Ishikawa (cell line): ENCODE results near the gene RIPPLY1.

Experiments
- CREB1 ChIP-seq: IDR thresholded peaks from 2 replicates; pipeline ENCODE4 v1.6.1; 2012; ENCODE audit warnings: low read depth
- EGR1 ChIP-seq: IDR thresholded peaks from 2 replicates; pipeline ENCODE4 v1.6.1; 2012
- EP300 ChIP-seq: IDR thresholded peaks from 2 replicates; pipeline ENCODE4 v1.6.1; 2012; ENCODE audit warnings: borderline replicate concordance
- FOXM1 ChIP-seq: IDR thresholded peaks from 2 replicates; pipeline ENCODE4 v1.6.1; 2012; ENCODE audit warnings: low read depth, borderline replicate concordance
- MAX ChIP-seq: IDR thresholded peaks from 2 replicates; pipeline ENCODE4 v1.6.1; 2012
- NFIC ChIP-seq: IDR thresholded peaks from 2 replicates; pipeline ENCODE4 v1.6.1; 2012
- RAD21 ChIP-seq: IDR thresholded peaks from 2 replicates; pipeline ENCODE4 v1.6.1; 2012; ENCODE audit warnings: low read depth
- TAF1 ChIP-seq: IDR thresholded peaks from 2 replicates; pipeline ENCODE4 v1.6.1; 2012; ENCODE audit warnings: low read depth, mild to moderate bottlenecking
- TEAD4 ChIP-seq: IDR thresholded peaks from 2 replicates; pipeline ENCODE4 v1.6.1; 2012
- YY1 ChIP-seq: IDR thresholded peaks from 2 replicates; pipeline ENCODE4 v1.6.1; 2012; ENCODE audit warnings: low read depth
- ZBTB7A ChIP-seq: IDR thresholded peaks from 2 replicates; pipeline ENCODE4 v1.6.1; 2012; ENCODE audit warnings: low read depth
- TF ChIP-seq, protein P1 (sequence below): IDR thresholded peaks from 2 replicates; pipeline ENCODE4 v1.6.1; 2012; ENCODE audit warnings: low read depth, mild to moderate bottlenecking

- TF ChIP-seq TAF1 (no peak), YY1 (no peak), EP300 (no peak), TEAD4 (no peak), RAD21 (no peak), CREB1 (no peak), ZBTB7A (no peak), FOXM1 (no peak), EGR1 (no peak), MAX (no peak), NFIC (no peak)
- TF ChIP-seq, protein P1, sequence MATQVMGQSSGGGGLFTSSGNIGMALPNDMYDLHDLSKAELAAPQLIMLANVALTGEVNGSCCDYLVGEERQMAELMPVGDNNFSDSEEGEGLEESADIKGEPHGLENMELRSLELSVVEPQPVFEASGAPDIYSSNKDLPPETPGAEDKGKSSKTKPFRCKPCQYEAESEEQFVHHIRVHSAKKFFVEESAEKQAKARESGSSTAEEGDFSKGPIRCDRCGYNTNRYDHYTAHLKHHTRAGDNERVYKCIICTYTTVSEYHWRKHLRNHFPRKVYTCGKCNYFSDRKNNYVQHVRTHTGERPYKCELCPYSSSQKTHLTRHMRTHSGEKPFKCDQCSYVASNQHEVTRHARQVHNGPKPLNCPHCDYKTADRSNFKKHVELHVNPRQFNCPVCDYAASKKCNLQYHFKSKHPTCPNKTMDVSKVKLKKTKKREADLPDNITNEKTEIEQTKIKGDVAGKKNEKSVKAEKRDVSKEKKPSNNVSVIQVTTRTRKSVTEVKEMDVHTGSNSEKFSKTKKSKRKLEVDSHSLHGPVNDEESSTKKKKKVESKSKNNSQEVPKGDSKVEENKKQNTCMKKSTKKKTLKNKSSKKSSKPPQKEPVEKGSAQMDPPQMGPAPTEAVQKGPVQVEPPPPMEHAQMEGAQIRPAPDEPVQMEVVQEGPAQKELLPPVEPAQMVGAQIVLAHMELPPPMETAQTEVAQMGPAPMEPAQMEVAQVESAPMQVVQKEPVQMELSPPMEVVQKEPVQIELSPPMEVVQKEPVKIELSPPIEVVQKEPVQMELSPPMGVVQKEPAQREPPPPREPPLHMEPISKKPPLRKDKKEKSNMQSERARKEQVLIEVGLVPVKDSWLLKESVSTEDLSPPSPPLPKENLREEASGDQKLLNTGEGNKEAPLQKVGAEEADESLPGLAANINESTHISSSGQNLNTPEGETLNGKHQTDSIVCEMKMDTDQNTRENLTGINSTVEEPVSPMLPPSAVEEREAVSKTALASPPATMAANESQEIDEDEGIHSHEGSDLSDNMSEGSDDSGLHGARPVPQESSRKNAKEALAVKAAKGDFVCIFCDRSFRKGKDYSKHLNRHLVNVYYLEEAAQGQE: no peak
These were observed 11.2 kb downstream of the RIPPLY1 start for GRCh38 chrX:106891762-106892460.
